CD4-positive, alpha-beta memory T cell (primary cell): ENCODE data around the gene KLK14. TPM values are rescaled to one million over a fixed set of nuclear protein-coding genes. Genes with fewer than 3 reads are reported as not detected.

Experiments used
- CTCF ChIA-PET: fragments of 350-600 bp; sonication (Branson Sonifier 250); formaldehyde crosslinking; loops from one replicate; lab custom pipeline; 2021; ENCODE audit warnings: inconsistent platforms; ENCODE audit not compliant: partially characterized antibody; lab: Charles Lee
- POLR2A ChIA-PET: fragments of 350-600 bp; sonication (Branson Sonifier 250); formaldehyde crosslinking; loops from one replicate; lab custom pipeline; 2021; ENCODE audit not compliant: partially characterized antibody; lab: Charles Lee
- DNase-seq, 5 donors: peaks; one replicate each; pipeline versions ENCODE4 v3.0.0 to v3.0.0-alpha.2; 2020 to 2022; ENCODE audit warnings: mixed read lengths in 1 of 5
- H3K27ac ChIP-seq: one replicate; pipeline ENCODE4 v1.7.0; 2013; ENCODE audit warnings: low read depth, low read length
- H3K27me3 ChIP-seq: 2 replicates; pipeline ENCODE4 v1.7.0; 2013; ENCODE audit warnings: mild to moderate bottlenecking, low read length, moderate library complexity; ENCODE audit not compliant: insufficient read depth
- H3K36me3 ChIP-seq: 2 replicates; pipeline ENCODE4 v1.7.0; 2013; ENCODE audit warnings: mild to moderate bottlenecking, low read length, moderate library complexity; ENCODE audit not compliant: insufficient read depth
- H3K4me1 ChIP-seq: 2 replicates; pipeline ENCODE4 v1.7.0; 2013; ENCODE audit warnings: mild to moderate bottlenecking, low read length, moderate library complexity; ENCODE audit not compliant: insufficient read depth
- H3K4me3 ChIP-seq, 2 donors: one replicate each; pipeline ENCODE4 v1.7.0; 2013; ENCODE audit warnings: low read length in 2 of 2, mild to moderate bottlenecking in 1 of 2
- H3K9me3 ChIP-seq, 2 donors: one replicate each; pipeline ENCODE4 v1.7.0; 2013; ENCODE audit warnings: low read length in 2 of 2, control low read depth in 1 of 2; ENCODE audit not compliant: control insufficient read depth in 1 of 2
- H3K27ac Mint-ChIP-seq, 7 donors: one replicate each; pipeline ENCODE4 v1.8.0; 2020 to 2021; ENCODE audit warnings: mixed read lengths in 7 of 7, mild to moderate bottlenecking in 6 of 7, inconsistent platforms in 3 of 7, moderate library complexity in 3 of 7
- H3K27me3 Mint-ChIP-seq, 2 donors: one replicate each; pipeline ENCODE4 v1.8.0; 2020 to 2021; ENCODE audit warnings: mixed read lengths in 2 of 2
- H3K36me3 Mint-ChIP-seq, 2 donors: one replicate each; pipeline ENCODE4 v1.8.0; 2020 to 2021; ENCODE audit warnings: mixed read lengths in 2 of 2, inconsistent platforms in 1 of 2, mild to moderate bottlenecking in 1 of 2
- H3K4me1 Mint-ChIP-seq, 4 donors: one replicate each; pipeline ENCODE4 v1.8.0; 2020 to 2021; ENCODE audit warnings: mixed read lengths in 4 of 4, mild to moderate bottlenecking in 1 of 4
- H3K4me3 Mint-ChIP-seq, 8 donors: one replicate each; pipeline ENCODE4 v1.8.0; 2020 to 2021; ENCODE audit warnings: mixed read lengths in 8 of 8, mild to moderate bottlenecking in 7 of 8, moderate library complexity in 6 of 8, inconsistent platforms in 3 of 8
- H3K9me3 Mint-ChIP-seq, 8 donors: one replicate each; pipeline ENCODE4 v1.8.0; 2020 to 2021; ENCODE audit warnings: mixed read lengths in 8 of 8, mild to moderate bottlenecking in 5 of 8, inconsistent platforms in 3 of 8, moderate library complexity in 1 of 8
- intact Hi-C: fragments of 100-400 bp; cut with micrococcal nuclease; formaldehyde crosslinking; loops from one replicate; pipeline ENCODE4 v1.15.1; 2023
- polyA plus RNA-seq, 2 donors: library from polyadenylated mRNA; unstranded; fragments of 300-500 nt; fragmentation: Illumina TruSeq; gene quantifications; one replicate each; pipeline ENCODE4 v1.2.3, GENCODE V29; 2021
- total RNA-seq, 2 experiments: library from RNA; stranded (reverse); gene quantifications; one replicate each; pipeline ENCODE4 v1.2.3, GENCODE V29; 2021

Gene KLK14
- total and polyA plus RNA-seq, 4 experiments from 2014 or later: 1.1 TPM; not detected in 3

DNA sequence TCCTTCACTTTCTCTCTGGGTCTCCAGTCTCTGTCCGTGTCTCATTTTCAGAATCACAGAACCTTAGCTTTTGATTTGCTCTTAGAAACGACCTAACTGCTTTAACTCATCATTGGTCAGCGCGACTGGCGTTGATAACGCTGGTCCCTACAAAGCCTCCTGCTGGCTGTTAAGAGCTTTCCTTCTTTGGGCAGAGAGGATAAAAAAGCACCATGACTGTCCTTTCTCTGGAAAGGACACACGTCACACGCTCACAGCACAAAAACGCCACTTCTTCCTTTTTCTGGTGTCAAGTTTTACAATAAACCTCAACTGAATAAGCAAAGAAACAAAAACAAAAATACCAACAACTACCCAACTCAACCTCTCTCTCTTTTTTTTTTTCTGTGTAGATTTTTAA lies 46.2 kb downstream of the KLK14 start:
- peaks cover 9% of the 10 kb centered on the region in 2 donors for H3K27me3 Mint-ChIP-seq
- CTCF ChIA-PET: no interaction called here

DNA sequence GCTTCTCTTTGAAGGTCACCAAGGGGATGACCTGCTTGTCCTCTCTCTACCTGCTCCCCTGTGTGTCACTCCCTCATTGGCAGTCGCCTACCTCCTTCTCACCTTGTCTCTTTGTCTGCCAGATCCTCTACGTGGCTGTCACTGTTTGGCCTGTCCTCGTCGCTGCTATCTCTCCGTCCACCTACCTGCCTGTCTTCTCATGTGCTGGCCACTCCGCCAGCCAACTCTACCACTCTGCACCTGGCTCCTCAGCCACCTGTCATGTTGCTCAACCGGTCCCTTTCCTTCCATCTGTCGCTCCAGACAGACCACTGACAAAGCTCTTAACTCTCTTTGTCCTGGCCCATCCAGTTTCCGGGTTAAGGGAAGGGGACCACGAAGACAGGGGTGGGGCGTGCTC lies 48.0 kb downstream of the KLK14 start, which contains the start of gene KLK12:
Gene KLK12 (minus strand): TSS at position 299 of the 400 bp plus-strand sequence. CDS start 381 bp downstream, outside the sequence.
- POLR2A ChIA-PET: no interaction called here
- Mint-ChIP-seq H3K27ac (peak within 1 kb of the TSS in 2 of 7 donors; percentile 29 to 44), H3K27me3 (peaks cover 16 to 19% of the 10 kb centered on the region in 2 donors), H3K4me1 (no peaks in the 10 kb centered on the region), H3K4me3 (no peak within 1 kb of the TSS), H3K9me3 (peaks cover 0 to 3% (median 0%) of the 10 kb centered on the region in 8 donors), H3K36me3 (no peaks in the 10 kb centered on the region)
- H3K27me3 ChIP-seq: no peaks in the 10 kb centered on the region
- H3K27ac ChIP-seq: no peak within 1 kb of the TSS
- intact Hi-C loops: no loop called here
- no peak for DNase-seq
- H3K9me3 ChIP-seq: no peaks in the 10 kb centered on the region
- no peaks in the 10 kb centered on the region for H3K36me3 ChIP-seq
- CTCF ChIA-PET: no interaction called here
- no peak within 1 kb of the TSS for H3K4me3 ChIP-seq
- H3K4me1 ChIP-seq: no peaks in the 10 kb centered on the region

More for the DNA sequence above, 46.2 kb downstream of the KLK14 start:
- no peaks in the 10 kb centered on the region for H3K4me1 ChIP-seq
- no peak overlapping the region for H3K27ac Mint-ChIP-seq
- H3K4me3 Mint-ChIP-seq: no peak overlapping the region
- H3K27ac ChIP-seq: no peak overlapping the region
- no peaks in the 10 kb centered on the region for H3K9me3 ChIP-seq
- H3K36me3 ChIP-seq: no peaks in the 10 kb centered on the region
- no peak for DNase-seq
- POLR2A ChIA-PET: no interaction called here
- H3K9me3 Mint-ChIP-seq: no peaks in the 10 kb centered on the region
- no peaks in the 10 kb centered on the region for H3K4me1 Mint-ChIP-seq
- intact Hi-C loops: no loop called here
- H3K27me3 ChIP-seq: no peaks in the 10 kb centered on the region
- H3K4me3 ChIP-seq: no peak overlapping the region
- no peaks in the 10 kb centered on the region for H3K36me3 Mint-ChIP-seq

DNA sequence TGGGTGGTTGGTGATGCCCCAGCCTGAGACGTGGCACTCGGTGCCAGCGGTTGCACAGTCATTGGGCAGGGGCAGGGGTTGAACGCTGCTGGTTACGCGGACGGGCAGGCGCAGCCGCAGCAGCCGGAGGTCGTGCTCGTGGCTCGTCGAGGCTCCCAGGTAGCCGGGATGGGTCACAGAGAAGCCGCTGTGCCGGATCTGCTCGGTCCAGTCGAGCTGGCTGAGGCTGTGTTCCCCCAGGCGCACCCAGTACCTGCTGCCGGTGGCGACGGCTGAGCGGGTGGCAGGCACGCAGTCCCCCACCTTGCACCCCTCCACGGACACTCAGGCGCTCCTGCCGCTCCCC lies 50.8 kb downstream of the KLK14 start:
- POLR2A ChIA-PET: no interaction called here
- no peaks in the 10 kb centered on the region for H3K36me3 ChIP-seq
- H3K9me3 ChIP-seq: no peaks in the 10 kb centered on the region
- intact Hi-C loops: no loop called here
- DNase-seq: no peak
- Mint-ChIP-seq H3K9me3 (peaks cover 0 to 3% (median 0%) of the 10 kb centered on the region in 8 donors), H3K27me3 (peaks cover 20 to 28% of the 10 kb centered on the region in 2 donors), H3K36me3 (no peaks in the 10 kb centered on the region), H3K27ac (no peak overlapping the region), H3K4me1 (peaks cover 0 to under 1% (median 0%) of the 10 kb centered on the region in 4 donors), H3K4me3 (no peak overlapping the region)
- no peak overlapping the region for H3K27ac ChIP-seq
- H3K4me3 ChIP-seq: no peak overlapping the region
- H3K4me1 ChIP-seq: no peaks in the 10 kb centered on the region
- CTCF ChIA-PET: no interaction called here
- no peaks in the 10 kb centered on the region for H3K27me3 ChIP-seq

DNA sequence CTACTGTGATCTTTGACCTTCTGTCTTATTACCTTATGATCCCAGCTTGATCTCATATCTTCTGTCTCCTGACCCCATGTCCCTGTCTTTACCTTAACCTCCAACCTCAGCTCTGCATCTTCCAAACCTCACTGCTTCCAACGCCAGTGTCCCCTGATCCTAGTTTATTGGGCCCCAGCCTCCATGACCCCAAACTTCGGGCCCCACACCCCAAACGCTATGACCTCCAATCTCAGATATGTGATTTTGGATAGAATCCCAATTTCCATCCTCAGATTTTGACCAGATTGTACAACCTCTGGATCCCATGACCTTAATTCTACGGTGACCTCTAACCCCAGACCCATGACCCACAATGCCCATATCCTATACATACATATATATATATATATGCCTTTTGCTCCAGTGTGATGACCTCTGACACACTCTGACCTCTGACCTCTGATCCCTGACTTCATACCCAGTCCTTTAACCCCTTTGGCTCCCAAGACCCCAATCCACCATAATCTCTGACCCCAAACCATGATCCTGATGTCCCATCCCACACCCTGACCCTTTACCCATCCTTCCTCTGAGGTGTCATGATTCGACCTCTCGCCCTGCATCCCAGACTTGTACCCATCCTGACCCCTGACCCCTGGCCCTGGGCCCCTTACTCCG lies 51.3 kb downstream of the KLK14 start:
- Mint-ChIP-seq H3K36me3 (no peaks in the 10 kb centered on the region), H3K4me1 (peaks cover 0 to 3% (median under 1%) of the 10 kb centered on the region in 4 donors), H3K27ac (peak overlapping the region in 1 of 7 donors; percentile 48), H3K27me3 (peaks cover 23 to 31% of the 10 kb centered on the region in 2 donors), H3K9me3 (peaks cover 0 to 4% (median 0%) of the 10 kb centered on the region in 8 donors), H3K4me3 (no peak overlapping the region)
- no peaks in the 10 kb centered on the region for H3K4me1 ChIP-seq
- DNase-seq: no peak
- H3K36me3 ChIP-seq: no peaks in the 10 kb centered on the region
- no peak overlapping the region for H3K27ac ChIP-seq
- POLR2A ChIA-PET: no interaction called here
- H3K27me3 ChIP-seq: no peaks in the 10 kb centered on the region
- CTCF ChIA-PET: no interaction called here
- H3K9me3 ChIP-seq: no peaks in the 10 kb centered on the region
- H3K4me3 ChIP-seq: no peak overlapping the region
- intact Hi-C loops: no loop called here

DNA sequence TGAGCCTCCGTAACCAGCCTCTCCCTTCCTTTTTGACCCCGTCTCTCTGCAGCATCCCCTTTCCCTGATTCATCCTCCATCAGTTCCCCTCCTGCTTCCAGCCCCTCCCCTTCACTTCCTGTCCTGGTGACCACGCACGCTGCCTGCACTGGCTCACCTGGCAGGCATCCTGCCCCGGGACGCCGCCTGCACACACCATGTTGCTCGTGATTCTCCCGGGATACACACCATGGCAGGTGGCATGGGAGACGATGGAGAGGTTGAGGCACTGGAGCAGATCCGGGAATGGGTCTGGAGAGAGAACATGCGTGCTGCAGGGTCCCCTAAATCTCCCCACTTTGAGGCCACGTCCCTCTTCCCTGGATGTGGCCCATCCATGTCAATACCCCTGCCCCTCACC lies 52.1 kb downstream of the KLK14 start:
- no peak for DNase-seq
- ChIA-PET POLR2A (no interaction called here), CTCF (no interaction called here)
- intact Hi-C loops: no loop called here
- Histone ChIP-seq H3K27me3 (no peaks in the 10 kb centered on the region), H3K4me1 (no peaks in the 10 kb centered on the region), H3K4me3 (no peak overlapping the region), H3K27ac (no peak overlapping the region), H3K9me3 (no peaks in the 10 kb centered on the region), H3K36me3 (no peaks in the 10 kb centered on the region)
- Mint-ChIP-seq H3K27ac (no peak overlapping the region), H3K36me3 (no peaks in the 10 kb centered on the region), H3K27me3 (peaks cover 23 to 31% of the 10 kb centered on the region in 2 donors), H3K4me1 (peaks cover 0 to 3% (median under 1%) of the 10 kb centered on the region in 4 donors), H3K4me3 (no peak overlapping the region), H3K9me3 (peaks cover 0 to 4% (median 0%) of the 10 kb centered on the region in 8 donors)

DNA sequence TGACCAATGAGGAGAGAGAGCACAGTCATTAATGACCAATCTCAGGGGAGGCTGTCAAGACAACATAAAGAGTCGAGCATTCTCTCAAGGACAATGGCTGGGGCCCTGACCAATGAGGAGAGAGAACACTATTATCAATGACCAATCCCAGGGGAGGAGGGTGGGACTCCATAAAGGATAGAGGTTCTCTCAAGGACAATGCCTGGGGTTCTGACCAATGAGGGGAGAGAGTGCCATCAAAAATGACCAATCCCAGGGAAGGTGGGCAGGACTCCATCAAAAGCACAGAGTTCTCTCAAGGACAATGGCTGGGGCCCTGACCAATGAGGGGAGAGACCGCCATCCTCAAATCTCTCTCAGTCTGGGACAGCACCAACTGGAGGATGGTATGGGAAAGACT lies 53.0 kb downstream of the KLK14 start:
- Histone ChIP-seq H3K4me1 (no peaks in the 10 kb centered on the region), H3K36me3 (no peaks in the 10 kb centered on the region), H3K4me3 (no peak overlapping the region), H3K27ac (no peak overlapping the region), H3K9me3 (no peaks in the 10 kb centered on the region), H3K27me3 (no peaks in the 10 kb centered on the region)
- Mint-ChIP-seq H3K27ac (no peak overlapping the region), H3K9me3 (peaks cover 0 to 4% (median 0%) of the 10 kb centered on the region in 8 donors), H3K36me3 (no peaks in the 10 kb centered on the region), H3K27me3 (peaks cover 26 to 32% of the 10 kb centered on the region in 2 donors), H3K4me1 (peaks cover 0 to 3% (median under 1%) of the 10 kb centered on the region in 4 donors), H3K4me3 (no peak overlapping the region)
- DNase-seq: no peak
- CTCF ChIA-PET: no interaction called here
- POLR2A ChIA-PET: no interaction called here
- intact Hi-C loops: no loop called here
